GM21786 (cell line): Measurements from ENCODE around the gene RAB21.
"Not testable (repeated sequence)": the region's sequence is repeated elsewhere in the genome, so short reads cannot be mapped to it uniquely, and the experiment has no call there.

Source experiments
- ATAC-seq: cut with Tn5 transposase; IDR thresholded peaks from one replicate; pipeline ENCODE4 v1.9.1; 2021; ENCODE audit not compliant: unreplicated experiment

Gene RAB21

GRCh38 chr12:71749666-71750065 is 5.0 kb upstream of the RAB21 start:
- ATAC-seq = no peak

- ATAC-seq = no peak
Observed at GRCh38 chr12:71752891-71753290, 1.8 kb upstream of the RAB21 start.

GRCh38 chr12:71755146-71755892 is 656 bp downstream of the RAB21 start:
- ATAC-seq = peak; percentile 49

GRCh38 chr12:71756054-71756690 is 1.5 kb downstream of the RAB21 start:
- ATAC-seq = no peak

- ATAC-seq = no peak
Observed at GRCh38 chr12:71759941-71760340, 5.3 kb downstream of the RAB21 start.

GRCh38 chr12:71760471-71760870 is 5.8 kb downstream of the RAB21 start:
- ATAC-seq = no peak

- not testable (repeated sequence) for ATAC-seq
Observed at GRCh38 chr12:71761354-71761753, 6.7 kb downstream of the RAB21 start.

GRCh38 chr12:71763677-71764379 is 9.2 kb downstream of the RAB21 start:
- ATAC-seq = no peak

GRCh38 chr12:71764587-71765321 is 10.1 kb downstream of the RAB21 start:
- no peak for ATAC-seq

- no peak for ATAC-seq
Observed at GRCh38 chr12:71766202-71766601, 11.5 kb downstream of the RAB21 start.

- ATAC-seq = no peak
Observed at GRCh38 chr12:71767183-71767582, 12.5 kb downstream of the RAB21 start.

- no peak for ATAC-seq
Observed at GRCh38 chr12:71768900-71769299, 14.2 kb downstream of the RAB21 start.

- no peak for ATAC-seq
Observed at GRCh38 chr12:71771069-71771468, 16.4 kb downstream of the RAB21 start.

- no peak for ATAC-seq
Observed at GRCh38 chr12:71772735-71773134, 18.1 kb downstream of the RAB21 start.

- peak; percentile 42 for ATAC-seq
Observed at GRCh38 chr12:71780237-71780822, 25.7 kb downstream of the RAB21 start.

- ATAC-seq = no peak
Observed at GRCh38 chr12:71782017-71782416, 27.4 kb downstream of the RAB21 start.

GRCh38 chr12:71786829-71787228 is 32.2 kb downstream of the RAB21 start:
- ATAC-seq = no peak

GRCh38 chr12:71787580-71787979 is 32.9 kb downstream of the RAB21 start:
- no peak for ATAC-seq

- ATAC-seq = no peak
Observed at GRCh38 chr12:71790331-71790730, 35.7 kb downstream of the RAB21 start.

GRCh38 chr12:71791473-71792150 is 36.9 kb downstream of the RAB21 start:
- ATAC-seq = no peak
